HG02852 (cell line): ENCODE results near the gene CNTNAP2.

Experiments used
- ATAC-seq: cut with Tn5 transposase; IDR thresholded peaks from one replicate; pipeline ENCODE4 v1.9.1; 2021; ENCODE audit warnings: mild to moderate bottlenecking, moderate library complexity; ENCODE audit not compliant: unreplicated experiment

Gene CNTNAP2

DNA sequence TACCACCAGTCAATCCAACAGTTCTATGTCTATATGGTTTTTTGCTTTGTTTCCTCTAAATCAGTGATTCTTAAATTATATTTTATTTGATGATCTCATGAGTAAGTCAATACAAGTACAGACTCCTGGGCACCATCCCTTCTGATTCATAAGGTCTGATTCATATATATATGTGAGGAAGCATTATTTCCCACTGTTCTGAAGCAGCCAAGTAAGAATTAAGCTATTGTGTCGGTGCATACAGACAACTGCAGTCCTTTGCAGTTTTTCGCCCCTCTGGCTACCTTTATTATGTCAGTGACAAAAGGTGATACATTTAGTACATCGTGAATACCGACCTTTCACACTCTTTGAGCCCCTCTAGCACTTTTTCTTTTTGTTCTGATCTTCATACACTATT is 1394.3 kb downstream of the CNTNAP2 start:
- no peak for ATAC-seq

DNA sequence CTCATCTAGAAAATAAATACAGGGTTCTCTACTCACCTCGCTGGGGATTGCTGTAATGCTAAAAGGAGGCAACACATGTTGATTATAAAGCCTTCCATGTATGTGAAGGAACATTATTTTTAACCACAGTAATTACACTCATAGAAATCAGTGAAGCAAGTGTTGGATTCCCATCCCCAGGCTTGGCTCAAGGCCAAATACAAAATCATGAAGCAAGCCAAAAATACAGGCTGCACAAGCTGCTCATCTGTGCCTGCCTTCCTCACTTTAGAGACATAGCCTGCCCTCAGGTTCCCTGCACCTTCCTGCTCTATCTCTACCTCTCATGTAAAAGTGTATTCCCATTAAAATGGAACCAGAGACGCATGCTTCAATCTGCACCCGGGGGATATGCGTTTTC is 1396.8 kb downstream of the CNTNAP2 start:
- no peak for ATAC-seq

DNA sequence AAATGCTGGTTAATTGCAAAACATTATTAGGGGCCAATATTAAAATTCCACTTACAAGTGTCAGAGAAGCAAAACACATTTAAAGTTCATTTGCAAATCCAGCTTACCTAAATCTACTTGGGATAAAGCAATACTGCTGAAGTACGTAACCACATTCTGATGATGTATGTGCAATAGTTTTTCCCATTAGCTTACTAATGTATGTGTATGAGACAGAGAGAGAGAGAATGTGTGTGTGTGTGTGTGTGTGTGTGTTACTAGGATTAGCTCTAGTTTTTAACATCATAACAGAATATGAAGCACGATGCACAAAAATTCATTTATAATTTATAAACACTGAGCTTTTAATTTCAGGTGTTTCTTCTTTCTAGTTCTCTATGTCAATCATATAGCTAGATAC is 1399.8 kb downstream of the CNTNAP2 start:
- no peak for ATAC-seq

DNA sequence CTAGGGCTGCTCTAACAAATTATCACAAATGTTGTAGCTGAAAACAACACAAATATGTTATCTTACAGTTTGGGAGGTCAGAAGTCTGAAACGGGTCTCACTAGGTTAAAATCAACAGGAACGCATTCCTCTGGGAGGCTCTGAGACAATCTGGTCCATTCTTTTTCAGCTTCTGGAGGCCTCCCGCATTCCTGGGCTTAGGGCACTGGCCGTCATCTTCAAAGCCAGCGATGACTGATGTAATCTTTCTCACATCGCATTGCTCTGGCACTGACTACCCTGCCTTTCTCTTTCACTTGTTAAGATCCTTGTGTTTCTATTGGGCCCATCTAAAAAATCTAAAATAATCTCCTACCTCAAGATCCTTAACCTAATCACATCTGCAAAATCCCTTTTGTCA is 1402.5 kb downstream of the CNTNAP2 start:
- no peak for ATAC-seq

DNA sequence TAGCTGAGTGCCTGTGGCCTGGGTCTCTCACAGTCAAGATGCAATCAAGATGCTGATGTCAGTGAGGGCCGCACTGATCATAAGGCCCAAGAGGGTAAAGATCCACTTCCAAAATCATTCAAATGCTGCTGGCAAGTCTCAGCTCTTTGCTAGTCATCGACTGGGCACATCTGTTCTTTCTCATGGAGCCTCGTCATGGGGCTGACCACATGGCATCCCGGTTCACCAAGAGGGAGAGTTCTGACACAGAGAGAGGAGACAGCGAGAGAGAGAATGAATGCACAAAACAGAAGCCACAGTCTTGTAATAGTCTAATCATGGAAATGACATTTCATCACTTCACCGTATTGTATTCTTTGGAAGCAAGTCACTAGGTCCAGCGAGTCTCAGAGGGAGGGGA is 1406.5 kb downstream of the CNTNAP2 start:
- ATAC-seq, result no peak

DNA sequence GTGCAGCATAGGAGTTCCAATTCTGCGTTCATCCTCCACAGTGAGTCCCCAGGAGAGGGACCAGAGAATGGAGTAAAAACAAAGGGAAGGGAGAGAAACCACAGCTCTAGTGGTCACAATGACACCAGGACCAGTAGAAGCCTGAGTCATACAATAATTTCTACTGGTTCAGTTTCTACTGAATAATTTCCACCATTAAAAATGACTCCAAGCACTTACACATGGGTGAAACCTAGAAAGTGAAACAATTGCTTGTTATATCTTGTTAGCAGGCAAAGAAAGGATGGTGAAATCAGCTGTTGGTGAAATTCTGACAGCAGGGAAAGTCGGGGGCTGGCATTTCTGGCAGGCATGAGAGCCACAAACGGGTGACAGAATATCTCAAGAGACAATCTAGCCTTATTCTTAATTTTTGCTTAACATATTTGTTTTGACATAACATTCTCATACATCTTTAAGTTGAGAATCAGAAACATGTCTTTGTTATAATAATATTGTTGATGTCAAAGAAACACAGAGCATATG is 1408.2 kb downstream of the CNTNAP2 start:
- ATAC-seq, result no peak

DNA sequence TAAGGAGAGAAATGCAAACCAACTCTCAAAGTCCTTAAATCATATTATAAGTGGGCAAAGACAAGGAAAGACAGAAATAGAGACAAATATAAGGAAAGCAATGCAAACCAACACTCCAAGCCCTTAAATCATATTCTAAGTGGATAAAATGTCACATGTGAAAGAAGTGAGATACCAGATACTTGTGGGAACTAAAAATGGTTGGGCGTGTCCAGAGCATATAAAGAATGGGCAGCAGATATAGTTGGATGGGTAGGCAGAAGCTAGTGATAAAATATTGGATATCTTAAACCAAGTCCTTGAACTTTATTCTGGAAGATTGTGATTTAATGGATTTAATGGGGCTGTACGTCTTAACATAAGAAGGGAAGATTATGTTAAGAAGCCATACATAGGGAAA is 1408.7 kb downstream of the CNTNAP2 start:
- no peak for ATAC-seq

DNA sequence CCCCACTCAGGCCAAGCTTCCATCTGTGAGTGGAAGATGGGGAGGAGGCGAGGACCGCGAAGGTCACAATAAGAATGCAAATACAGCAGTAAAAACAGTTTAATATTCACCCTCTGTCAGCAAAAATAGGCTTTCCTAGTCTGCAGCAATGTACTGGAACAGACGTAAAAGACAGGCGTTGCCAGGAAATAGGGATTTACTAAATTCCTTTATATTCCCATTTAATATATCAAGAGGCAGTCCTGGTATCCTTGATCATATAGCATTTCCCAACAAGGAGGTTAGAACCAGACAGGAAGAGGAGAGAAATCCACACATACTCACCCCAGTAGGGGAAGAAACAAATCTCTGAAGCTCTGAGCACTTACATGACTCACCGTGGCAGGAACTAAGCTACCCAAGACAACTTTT is 1419.1 kb downstream of the CNTNAP2 start:
- ATAC-seq, result no peak

DNA sequence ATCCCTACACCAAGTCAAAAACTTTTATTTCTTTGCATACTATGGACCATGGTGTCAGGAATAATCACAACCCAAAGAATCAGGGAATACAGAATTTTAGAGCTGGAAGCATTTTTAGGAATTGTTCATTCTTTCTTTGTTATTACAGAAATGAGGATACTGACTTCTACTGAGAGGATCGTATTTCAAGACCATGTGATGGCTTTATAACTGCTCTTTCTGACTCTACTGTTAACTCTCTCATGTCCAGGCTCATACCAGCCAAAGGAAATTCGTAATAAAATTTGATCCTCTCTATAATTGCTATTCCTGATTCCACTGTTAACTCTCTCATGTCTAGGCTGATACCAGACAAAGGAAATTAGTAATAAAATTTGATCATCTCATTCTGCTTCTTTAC is 1423.1 kb downstream of the CNTNAP2 start:
- no peak for ATAC-seq

DNA sequence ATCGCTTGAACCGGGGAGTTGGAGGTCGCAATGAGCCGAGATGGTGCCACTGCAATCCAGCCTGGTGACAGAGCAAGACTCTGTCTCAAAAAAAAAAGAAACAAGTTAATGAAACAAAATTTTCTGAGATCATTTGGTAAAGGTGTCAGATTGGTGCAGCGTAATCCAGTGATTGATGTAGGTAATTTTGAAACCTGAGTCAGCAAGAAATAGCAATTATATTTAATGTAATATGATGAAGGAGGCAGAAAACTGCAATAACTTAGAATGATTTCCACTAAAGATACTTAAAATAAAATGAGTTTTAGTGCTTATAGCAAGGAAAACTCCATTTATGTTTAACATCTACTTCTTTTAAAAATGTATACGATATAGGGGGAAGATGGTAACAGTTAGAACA is 1424.1 kb downstream of the CNTNAP2 start:
- ATAC-seq, result no peak

DNA sequence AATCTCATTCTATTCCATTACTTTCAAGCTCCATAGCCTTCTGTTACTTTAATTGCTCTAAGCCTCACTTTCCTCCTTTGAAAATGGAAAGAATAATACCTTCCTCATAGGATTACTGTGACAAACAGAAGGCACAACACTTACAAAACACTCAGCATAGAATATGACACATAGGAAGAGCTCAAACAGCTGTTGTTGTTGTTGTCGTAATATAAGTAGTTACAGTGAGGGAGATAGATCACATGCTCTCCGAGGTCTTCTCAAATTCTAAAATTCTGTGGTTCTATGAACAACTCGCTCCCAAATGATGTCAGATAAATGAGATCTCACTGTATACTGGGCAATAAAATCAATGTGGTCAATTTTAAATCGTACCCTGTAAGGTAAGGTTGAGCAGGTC is 1424.7 kb downstream of the CNTNAP2 start:
- no peak for ATAC-seq

DNA sequence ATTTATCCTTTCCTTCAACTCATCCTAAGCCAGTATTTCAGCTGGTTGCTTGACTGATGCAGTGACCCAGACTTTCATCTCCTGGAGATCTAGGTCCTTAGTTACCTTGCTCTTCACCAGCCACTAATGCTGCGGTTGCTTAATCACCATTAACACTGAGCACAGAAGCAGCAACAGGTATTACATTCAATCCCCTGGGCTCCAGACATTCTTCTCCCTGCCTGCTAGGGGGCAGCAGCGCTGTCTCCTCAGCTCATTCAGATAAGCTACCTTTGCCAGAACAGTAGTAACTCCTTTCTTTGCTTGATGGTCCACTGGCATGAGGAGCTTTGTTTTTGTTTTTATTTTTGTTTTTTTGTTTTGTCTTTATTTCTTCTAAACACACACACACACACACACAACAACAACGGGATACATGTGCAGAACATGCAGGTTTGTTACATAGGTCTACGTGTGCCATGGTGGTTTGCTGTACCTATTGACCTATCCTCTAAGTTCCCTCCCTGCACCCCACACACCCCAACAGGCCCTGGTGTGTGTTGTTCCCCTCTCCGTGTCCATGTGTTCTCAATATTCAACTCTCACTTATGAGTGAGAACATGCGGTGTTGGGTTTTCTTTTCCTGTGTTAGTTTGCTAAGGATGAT is 1430.8 kb downstream of the CNTNAP2 start:
- no peak for ATAC-seq

DNA sequence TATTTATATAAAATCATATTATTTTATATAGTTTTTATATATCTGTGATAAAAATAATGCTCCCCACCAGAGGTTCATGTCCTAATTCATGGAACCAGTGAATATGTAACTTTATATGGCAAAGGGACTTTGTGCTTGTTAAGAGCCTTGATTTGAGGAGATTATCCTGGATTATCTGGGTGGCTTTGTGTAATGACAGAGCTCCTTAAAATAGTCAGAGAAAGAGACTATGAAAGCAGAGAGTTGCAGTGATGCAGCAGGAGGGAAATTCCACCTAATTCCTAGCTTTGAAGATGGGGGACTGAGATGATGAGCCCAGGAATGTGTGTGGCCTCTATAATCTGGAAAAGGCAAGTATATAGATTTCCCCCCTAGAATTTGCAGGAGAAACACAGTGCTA is 1439.7 kb downstream of the CNTNAP2 start:
- no peak for ATAC-seq

DNA sequence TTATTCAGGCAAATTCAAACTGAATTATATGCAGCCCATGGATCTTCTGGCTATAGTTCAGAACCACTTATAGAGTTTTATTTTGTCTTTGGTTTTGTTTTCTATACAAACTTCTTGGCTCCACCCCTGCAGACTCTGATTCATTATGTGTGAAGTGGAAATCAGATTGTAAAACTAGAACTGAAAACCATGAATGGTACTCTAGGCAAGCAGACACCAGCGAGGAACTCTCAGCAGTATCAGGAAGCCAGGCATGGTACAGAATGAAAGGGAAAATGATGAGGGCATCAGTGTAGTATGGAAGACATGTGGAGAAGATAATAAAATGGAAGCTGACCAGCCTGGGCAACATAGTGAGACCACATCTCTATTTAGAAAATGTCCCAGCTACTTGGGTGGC is 1447.1 kb downstream of the CNTNAP2 start:
- ATAC-seq, result no peak

DNA sequence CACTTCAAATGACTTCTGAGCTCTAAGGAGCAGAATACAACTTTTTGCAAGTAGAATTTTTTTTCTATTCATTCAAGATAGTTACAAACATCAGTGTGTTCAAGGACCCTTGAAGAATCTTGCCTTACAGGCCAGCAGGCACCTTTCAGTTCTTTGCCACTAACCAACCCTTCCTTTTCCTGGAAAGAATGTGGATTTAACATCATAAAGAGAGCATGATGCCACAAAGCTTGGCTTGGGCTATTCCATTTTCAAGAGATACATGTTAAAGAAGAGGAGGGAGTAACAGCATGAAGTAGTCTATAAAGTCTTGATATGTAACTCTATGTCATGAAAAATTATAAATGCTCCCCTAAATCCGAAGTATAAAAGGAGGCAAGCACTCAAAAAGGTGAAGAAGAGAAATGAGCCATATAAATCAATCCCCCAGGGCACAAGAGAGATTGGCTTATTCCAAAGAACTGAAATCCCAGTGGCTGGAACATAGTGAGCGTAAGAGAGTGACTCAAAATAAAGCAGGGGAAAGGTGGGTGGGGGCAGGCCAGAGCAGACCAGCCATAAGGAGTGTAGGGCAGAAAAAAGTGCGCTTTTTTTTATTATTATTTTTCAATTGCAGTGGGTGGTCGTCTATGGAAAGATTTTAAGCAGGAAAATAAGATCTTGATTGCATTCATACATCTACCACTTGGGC is 1448.3 kb downstream of the CNTNAP2 start:
- ATAC-seq, result no peak

DNA sequence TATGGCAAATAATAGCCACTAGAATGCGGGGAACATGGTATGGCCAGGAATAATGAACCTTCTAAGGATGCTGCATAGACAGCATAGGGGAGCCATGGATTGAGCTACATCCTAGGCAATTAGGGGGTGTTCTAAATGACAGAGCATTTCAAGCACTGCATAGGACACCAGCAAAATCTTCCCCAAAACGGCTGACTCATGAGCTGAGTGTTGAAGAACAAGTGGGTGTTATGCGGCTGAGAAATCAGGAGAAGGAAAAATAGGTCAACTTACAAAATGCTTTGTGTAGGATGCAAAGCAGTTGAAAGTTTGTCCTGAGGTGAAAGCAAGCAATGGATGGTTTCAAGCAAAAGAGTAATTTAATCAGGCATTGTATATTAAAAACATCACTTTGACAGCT is 1450.4 kb downstream of the CNTNAP2 start:
- no peak for ATAC-seq

DNA sequence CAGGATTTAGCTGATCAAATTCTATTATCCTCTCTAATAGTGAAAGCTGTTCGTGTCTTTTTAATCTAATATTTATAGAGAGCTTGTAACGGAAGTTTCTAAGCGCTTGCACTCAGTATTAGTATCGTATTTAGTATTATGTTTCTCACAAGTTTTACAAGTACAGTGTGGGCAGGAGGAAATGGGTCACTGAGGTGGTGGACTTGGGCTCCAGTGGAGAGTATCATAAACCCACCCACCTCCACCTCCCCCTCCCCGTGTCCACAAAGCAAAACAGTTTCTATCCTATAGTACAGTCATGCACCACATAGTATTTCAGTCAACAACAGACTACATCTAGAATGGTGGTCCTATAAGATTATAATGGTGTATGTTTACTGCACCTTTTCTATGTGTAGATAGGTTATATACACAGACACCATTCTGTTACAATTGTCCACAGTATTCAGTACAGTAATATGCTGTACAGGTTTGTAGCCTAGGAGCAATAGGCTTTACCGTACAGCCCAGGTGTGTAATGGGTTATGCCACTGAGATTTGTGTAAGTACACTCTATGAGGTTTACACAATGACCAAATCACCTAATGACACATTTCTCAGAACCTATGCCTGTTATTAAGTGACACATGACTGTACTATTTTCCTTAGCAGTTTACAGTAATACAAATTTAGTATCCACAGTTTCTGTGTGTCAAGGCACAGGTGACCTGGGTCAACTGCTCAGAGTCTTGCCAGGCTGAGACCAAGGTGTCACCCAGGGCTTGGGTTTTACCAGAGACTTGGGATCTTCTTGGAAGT is 1452.7 kb downstream of the CNTNAP2 start:
- ATAC-seq, result no peak

DNA sequence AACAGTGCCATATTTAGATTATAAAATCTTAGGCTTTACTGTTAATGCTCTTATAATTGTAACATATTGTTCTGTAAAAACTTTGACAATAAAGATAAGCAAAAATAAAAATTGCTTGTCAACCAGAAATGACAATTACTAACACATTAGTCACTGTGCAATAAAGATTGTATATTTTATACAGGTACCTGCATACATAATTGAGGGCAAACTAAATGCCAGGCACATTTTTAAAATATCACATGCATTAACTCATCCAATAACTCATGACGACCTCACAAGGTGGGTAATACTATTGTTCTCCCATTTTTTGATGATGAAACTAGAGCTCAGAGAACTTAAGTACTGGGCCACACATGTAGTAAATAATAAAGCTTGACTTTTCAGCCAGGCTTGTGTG is 1453.8 kb downstream of the CNTNAP2 start:
- no peak for ATAC-seq

DNA sequence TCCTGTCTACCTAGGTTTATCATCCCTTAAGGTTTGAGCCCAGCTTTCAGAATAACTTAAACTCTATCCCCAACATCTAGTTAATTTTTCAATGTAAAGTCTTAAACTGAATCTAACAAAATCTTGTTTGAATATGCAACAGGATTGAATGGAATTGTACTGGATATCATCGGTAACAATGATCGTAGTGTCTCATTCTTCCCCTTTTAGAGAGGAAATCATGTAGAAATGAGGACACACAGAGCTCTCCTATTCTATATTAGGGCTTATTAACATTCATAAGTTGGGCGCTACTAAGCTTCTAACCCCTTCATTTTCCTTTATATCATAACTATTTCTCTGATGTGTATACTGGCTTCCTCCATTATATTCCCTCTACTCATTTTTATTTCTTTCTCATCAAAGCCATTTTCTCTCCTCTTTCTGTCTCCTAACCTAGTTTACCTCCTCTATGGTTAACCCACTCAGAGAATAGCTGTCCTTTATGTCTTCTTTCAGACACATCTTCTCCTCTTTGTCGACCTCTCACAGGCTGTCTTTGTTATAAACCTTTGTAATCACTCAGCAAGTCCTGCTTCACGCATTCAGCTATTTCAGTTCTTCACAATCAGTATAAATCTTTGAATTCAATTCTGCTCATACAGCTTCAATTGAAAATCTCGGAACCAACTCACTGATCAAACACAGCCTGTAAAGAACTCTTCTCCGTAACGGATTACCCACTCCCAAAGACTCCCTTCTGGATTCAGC is 1455.0 kb downstream of the CNTNAP2 start:
- no peak for ATAC-seq

DNA sequence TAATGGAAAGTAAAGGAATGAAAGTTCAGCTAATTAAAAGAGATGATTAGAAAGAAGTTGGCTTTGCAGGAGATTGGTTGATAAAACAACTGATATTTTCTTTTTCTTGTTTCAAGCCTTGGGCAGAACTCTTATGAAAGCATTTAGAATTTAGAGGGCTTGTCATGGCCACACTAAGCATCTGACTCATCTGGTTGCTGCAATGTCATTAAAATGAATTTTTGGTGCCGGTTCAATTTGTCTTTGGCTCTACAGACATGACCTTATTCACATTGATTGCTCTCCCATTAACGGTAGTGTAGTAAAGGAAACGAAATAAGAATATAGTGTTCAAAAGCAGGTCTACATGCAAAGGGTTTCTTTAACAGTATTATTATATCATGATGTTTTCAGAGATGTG is 1461.6 kb downstream of the CNTNAP2 start:
- no peak for ATAC-seq

DNA sequence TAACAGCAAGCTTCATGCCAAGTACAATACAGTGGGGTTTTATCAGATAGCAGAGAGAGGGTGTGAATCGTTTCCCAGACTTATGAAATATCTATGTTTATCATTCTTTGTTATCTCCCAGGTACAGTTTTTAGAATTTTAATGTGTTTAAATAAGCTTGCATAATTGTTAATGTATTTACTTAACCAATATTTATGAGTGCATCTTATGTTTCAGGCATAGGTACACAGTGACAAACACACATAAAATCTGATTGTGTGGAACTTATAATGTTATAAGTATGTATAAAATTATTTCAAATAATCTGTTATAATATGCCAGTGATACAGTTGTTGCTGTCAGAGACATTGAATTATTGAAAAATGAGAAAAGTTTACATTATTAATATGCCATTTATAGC is 1462.5 kb downstream of the CNTNAP2 start:
- ATAC-seq, result no peak
